Germinal center (tissue), 1 donor: Measurements from ENCODE around the gene AMPH.
"Not testable (repeated sequence)": the region's sequence is repeated elsewhere in the genome, so short reads cannot be mapped to it uniquely, and the experiment has no call there.

Experiments
- DNase-seq: peaks from one replicate; pipeline ENCODE4 v3.0.0; 2012; ENCODE audit warnings: mixed read lengths, low spot score

The AMPH gene

GRCh38 chr7:38395921-38396552, 235.1 kb downstream of the AMPH start:
- not testable (repeated sequence) for DNase-seq

- DNase-seq, result no peak
These were observed 236.5 kb downstream of the AMPH start for GRCh38 chr7:38394660-38395059.

GRCh38 chr7:38393874-38394273, 237.3 kb downstream of the AMPH start:
- peak; percentile 25 for DNase-seq

GRCh38 chr7:38391751-38392150, 239.4 kb downstream of the AMPH start:
- no peak for DNase-seq

GRCh38 chr7:38385682-38386081, 245.5 kb downstream of the AMPH start:
- no peak for DNase-seq

- DNase-seq, result no peak
These were observed 247.9 kb downstream of the AMPH start for GRCh38 chr7:38383281-38383680.

- no peak for DNase-seq
These were observed 248.5 kb downstream of the AMPH start for GRCh38 chr7:38382684-38383083.

- no peak for DNase-seq
These were observed 255.7 kb downstream of the AMPH start for GRCh38 chr7:38375453-38375852.

- DNase-seq, result peak; percentile 64
These were observed 256.7 kb downstream of the AMPH start for GRCh38 chr7:38374507-38374906.

GRCh38 chr7:38373155-38373554, 258.0 kb downstream of the AMPH start:
- DNase-seq, result no peak

- no peak for DNase-seq
These were observed 258.9 kb downstream of the AMPH start for GRCh38 chr7:38372290-38372689.

GRCh38 chr7:38369816-38370493, 261.2 kb downstream of the AMPH start:
- peak; percentile 72 for DNase-seq

GRCh38 chr7:38368191-38368605, 263.0 kb downstream of the AMPH start:
- DNase-seq, result peak; percentile 66

- DNase-seq, result no peak
These were observed 263.8 kb downstream of the AMPH start for GRCh38 chr7:38367301-38367890.

GRCh38 chr7:38363379-38363778, 267.8 kb downstream of the AMPH start:
- peak; percentile 56 for DNase-seq

- DNase-seq, result not testable (repeated sequence)
These were observed 268.4 kb downstream of the AMPH start for GRCh38 chr7:38362611-38363237.

- DNase-seq, result no peak
These were observed 270.4 kb downstream of the AMPH start for GRCh38 chr7:38360776-38361175.

- DNase-seq, result not testable (repeated sequence)
These were observed 272.0 kb downstream of the AMPH start for GRCh38 chr7:38359071-38359601.

- not testable (repeated sequence) for DNase-seq
These were observed 272.8 kb downstream of the AMPH start for GRCh38 chr7:38358273-38358831.

GRCh38 chr7:38354271-38354851, 276.8 kb downstream of the AMPH start:
- DNase-seq, result peak; percentile 34

GRCh38 chr7:38353431-38353881, 277.7 kb downstream of the AMPH start:
- DNase-seq, result not testable (repeated sequence)

GRCh38 chr7:38351601-38352000, 279.6 kb downstream of the AMPH start:
- no peak for DNase-seq
